ENCODE results near the gene GABBR2. TPM values are rescaled to one million over a fixed set of nuclear protein-coding genes. Genes with fewer than 3 reads are reported as not detected.

The GABBR2 gene
- total RNA-seq, 1 donor from 2014 or later: 116 TPM

DNA sequence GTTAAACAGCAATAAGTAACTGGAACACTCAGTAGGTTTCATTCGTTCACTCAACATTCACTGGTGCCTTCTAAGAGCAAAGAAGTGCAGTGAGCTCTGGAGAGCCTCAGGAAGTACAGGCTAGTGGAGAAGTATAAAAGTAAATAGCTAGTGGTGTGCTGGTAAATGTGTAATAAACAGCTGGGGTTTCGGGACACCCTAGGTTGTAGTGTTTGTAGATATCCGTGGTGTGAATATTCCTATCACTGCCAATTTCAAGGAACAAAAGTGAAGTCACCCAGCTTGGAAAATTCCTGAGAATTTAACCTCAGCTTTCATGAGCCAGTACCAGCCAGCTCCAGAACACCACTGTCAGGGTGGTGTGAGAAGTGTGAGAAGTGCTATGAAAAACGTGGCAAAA is 75.9 kb downstream of the GABBR2 start:
- no peaks in the 10 kb centered on the region for H3K27me3 Mint-ChIP-seq (ENCODE audit: unreplicated experiment)
- no peak overlapping the region for H3K4me3 Mint-ChIP-seq (ENCODE audit: unreplicated experiment)
- DNase-seq: no peak
- TF ChIP-seq, protein P1, sequence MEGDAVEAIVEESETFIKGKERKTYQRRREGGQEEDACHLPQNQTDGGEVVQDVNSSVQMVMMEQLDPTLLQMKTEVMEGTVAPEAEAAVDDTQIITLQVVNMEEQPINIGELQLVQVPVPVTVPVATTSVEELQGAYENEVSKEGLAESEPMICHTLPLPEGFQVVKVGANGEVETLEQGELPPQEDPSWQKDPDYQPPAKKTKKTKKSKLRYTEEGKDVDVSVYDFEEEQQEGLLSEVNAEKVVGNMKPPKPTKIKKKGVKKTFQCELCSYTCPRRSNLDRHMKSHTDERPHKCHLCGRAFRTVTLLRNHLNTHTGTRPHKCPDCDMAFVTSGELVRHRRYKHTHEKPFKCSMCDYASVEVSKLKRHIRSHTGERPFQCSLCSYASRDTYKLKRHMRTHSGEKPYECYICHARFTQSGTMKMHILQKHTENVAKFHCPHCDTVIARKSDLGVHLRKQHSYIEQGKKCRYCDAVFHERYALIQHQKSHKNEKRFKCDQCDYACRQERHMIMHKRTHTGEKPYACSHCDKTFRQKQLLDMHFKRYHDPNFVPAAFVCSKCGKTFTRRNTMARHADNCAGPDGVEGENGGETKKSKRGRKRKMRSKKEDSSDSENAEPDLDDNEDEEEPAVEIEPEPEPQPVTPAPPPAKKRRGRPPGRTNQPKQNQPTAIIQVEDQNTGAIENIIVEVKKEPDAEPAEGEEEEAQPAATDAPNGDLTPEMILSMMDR (IDR thresholded peaks at IDR 0.05; ENCODE audit: partially characterized antibody, unreplicated experiment): no peak
- H3K9me3 Mint-ChIP-seq (ENCODE audit: unreplicated experiment): no peaks in the 10 kb centered on the region
- no peak overlapping the region for H3K27ac Mint-ChIP-seq (ENCODE audit: unreplicated experiment)
- peaks cover 3% of the 10 kb centered on the region for H3K4me1 Mint-ChIP-seq (ENCODE audit: low read depth, unreplicated experiment)
- H3K36me3 Mint-ChIP-seq (ENCODE audit: unreplicated experiment): peaks cover 10% of the 10 kb centered on the region

- DNase-seq: no peak
- TF ChIP-seq, protein P1 (IDR thresholded peaks at IDR 0.05; ENCODE audit: partially characterized antibody, unreplicated experiment): no peak
- Mint-ChIP-seq H3K4me1 (ENCODE audit: low read depth, unreplicated experiment) (peaks cover 3% of the 10 kb centered on the region), H3K27me3 (ENCODE audit: unreplicated experiment) (peaks cover 4% of the 10 kb centered on the region), H3K36me3 (ENCODE audit: unreplicated experiment) (no peaks in the 10 kb centered on the region), H3K9me3 (ENCODE audit: unreplicated experiment) (peaks cover 6% of the 10 kb centered on the region), H3K4me3 (ENCODE audit: unreplicated experiment) (no peak overlapping the region), H3K27ac (ENCODE audit: unreplicated experiment) (no peak overlapping the region)
These were observed 81.4 kb downstream of the GABBR2 start for GRCh38 chr9:98627296-98627695.

- no peak for DNase-seq
- Mint-ChIP-seq H3K4me3 (ENCODE audit: unreplicated experiment) (no peak overlapping the region), H3K9me3 (ENCODE audit: unreplicated experiment) (peaks cover 6% of the 10 kb centered on the region), H3K27ac (ENCODE audit: unreplicated experiment) (no peak overlapping the region), H3K36me3 (ENCODE audit: unreplicated experiment) (no peaks in the 10 kb centered on the region), H3K27me3 (ENCODE audit: unreplicated experiment) (peaks cover 8% of the 10 kb centered on the region), H3K4me1 (ENCODE audit: low read depth, unreplicated experiment) (peaks cover 14% of the 10 kb centered on the region)
- TF ChIP-seq, protein P1 (IDR thresholded peaks at IDR 0.05; ENCODE audit: partially characterized antibody, unreplicated experiment): no peak
These were observed 83.0 kb downstream of the GABBR2 start for GRCh38 chr9:98625728-98626127.

DNA sequence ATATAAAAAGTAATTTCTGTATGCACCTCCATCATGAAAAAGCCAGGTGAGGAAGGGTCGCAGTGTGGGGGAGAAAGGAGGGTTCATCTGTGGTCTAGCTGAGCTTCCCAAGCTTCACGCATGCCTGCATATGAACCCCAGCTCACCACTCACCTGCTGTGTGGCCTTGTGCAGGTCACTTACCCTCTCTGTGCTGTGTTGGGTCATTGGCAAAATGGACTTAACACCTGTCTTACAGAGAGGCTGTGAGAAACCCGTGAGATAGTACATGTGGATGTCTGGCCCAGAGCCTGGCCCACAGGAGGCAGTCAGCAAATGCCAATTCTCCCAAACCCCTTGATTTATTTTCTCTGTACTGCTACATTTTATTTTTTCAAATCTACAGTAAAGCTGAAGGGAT is 88.9 kb downstream of the GABBR2 start:
- TF ChIP-seq, protein P1 (IDR thresholded peaks at IDR 0.05; ENCODE audit: partially characterized antibody, unreplicated experiment): no peak
- H3K9me3 Mint-ChIP-seq (ENCODE audit: unreplicated experiment): peaks cover 12% of the 10 kb centered on the region
- H3K4me3 Mint-ChIP-seq (ENCODE audit: unreplicated experiment): no peak overlapping the region
- H3K27me3 Mint-ChIP-seq (ENCODE audit: unreplicated experiment): peaks cover 5% of the 10 kb centered on the region
- no peak for DNase-seq
- peak overlapping the region; percentile 24 for H3K27ac Mint-ChIP-seq (ENCODE audit: unreplicated experiment)
- peaks cover 47% of the 10 kb centered on the region for H3K4me1 Mint-ChIP-seq (ENCODE audit: low read depth, unreplicated experiment)
- H3K36me3 Mint-ChIP-seq (ENCODE audit: unreplicated experiment): no peaks in the 10 kb centered on the region

GRCh38 chr9:98615633-98616032 is 93.1 kb downstream of the GABBR2 start:
- Mint-ChIP-seq H3K27ac (ENCODE audit: unreplicated experiment) (peak overlapping the region; percentile 3), H3K36me3 (ENCODE audit: unreplicated experiment) (no peaks in the 10 kb centered on the region), H3K9me3 (ENCODE audit: unreplicated experiment) (peaks cover 10% of the 10 kb centered on the region), H3K4me1 (ENCODE audit: low read depth, unreplicated experiment) (peaks cover 60% of the 10 kb centered on the region), H3K4me3 (ENCODE audit: unreplicated experiment) (peak overlapping the region; percentile 5), H3K27me3 (ENCODE audit: unreplicated experiment) (no peaks in the 10 kb centered on the region)
- TF ChIP-seq, protein P1 (IDR thresholded peaks at IDR 0.05; ENCODE audit: partially characterized antibody, unreplicated experiment): no peak
- no peak for DNase-seq
